Activated T-cell treated with anti-CD3 and anti-CD28 coated beads, Interleukin-2, amount 50 U/mL, for 24 hours (primary cell): ENCODE results near the gene IFT57.
"Not testable (repeated sequence)": the region's sequence is repeated elsewhere in the genome, so short reads cannot be mapped to it uniquely, and the experiment has no call there.

Experiments
- DNase-seq: peaks from one replicate; pipeline ENCODE4 v3.0.0-alpha.2; 2020
- H3K27ac Mint-ChIP-seq: 2 replicates; pipeline ENCODE4 v1.8.0; 2020; ENCODE audit warnings: mild to moderate bottlenecking, mixed read lengths
- H3K27me3 Mint-ChIP-seq: 2 replicates; pipeline ENCODE4 v1.8.0; 2020; ENCODE audit warnings: mixed read lengths
- H3K36me3 Mint-ChIP-seq: 2 replicates; pipeline ENCODE4 v1.8.0; 2020; ENCODE audit warnings: low read depth, mixed read lengths
- H3K4me1 Mint-ChIP-seq: 2 replicates; pipeline ENCODE4 v1.8.0; 2020; ENCODE audit warnings: low read depth, mixed read lengths
- H3K4me3 Mint-ChIP-seq: 2 replicates; pipeline ENCODE4 v1.8.0; 2020; ENCODE audit warnings: mild to moderate bottlenecking, moderate library complexity, mixed read lengths
- H3K9me3 Mint-ChIP-seq: 2 replicates; pipeline ENCODE4 v1.8.0; 2020; ENCODE audit warnings: mixed read lengths

IFT57 gene, protein sequence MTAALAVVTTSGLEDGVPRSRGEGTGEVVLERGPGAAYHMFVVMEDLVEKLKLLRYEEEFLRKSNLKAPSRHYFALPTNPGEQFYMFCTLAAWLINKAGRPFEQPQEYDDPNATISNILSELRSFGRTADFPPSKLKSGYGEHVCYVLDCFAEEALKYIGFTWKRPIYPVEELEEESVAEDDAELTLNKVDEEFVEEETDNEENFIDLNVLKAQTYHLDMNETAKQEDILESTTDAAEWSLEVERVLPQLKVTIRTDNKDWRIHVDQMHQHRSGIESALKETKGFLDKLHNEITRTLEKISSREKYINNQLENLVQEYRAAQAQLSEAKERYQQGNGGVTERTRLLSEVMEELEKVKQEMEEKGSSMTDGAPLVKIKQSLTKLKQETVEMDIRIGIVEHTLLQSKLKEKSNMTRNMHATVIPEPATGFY

GRCh38 chr3:108221911-108222852, at the start of gene IFT57:
TSS of gene IFT57 (minus strand) at chr3:108222424. CDS start at chr3:108222322, 102 bp downstream.
- peak within 1 kb of the TSS; percentile 99 for H3K4me3 Mint-ChIP-seq
- peaks cover 22% of the 10 kb centered on the region for H3K36me3 Mint-ChIP-seq
- peaks cover 57% of the 10 kb centered on the region for H3K4me1 Mint-ChIP-seq

DNA sequence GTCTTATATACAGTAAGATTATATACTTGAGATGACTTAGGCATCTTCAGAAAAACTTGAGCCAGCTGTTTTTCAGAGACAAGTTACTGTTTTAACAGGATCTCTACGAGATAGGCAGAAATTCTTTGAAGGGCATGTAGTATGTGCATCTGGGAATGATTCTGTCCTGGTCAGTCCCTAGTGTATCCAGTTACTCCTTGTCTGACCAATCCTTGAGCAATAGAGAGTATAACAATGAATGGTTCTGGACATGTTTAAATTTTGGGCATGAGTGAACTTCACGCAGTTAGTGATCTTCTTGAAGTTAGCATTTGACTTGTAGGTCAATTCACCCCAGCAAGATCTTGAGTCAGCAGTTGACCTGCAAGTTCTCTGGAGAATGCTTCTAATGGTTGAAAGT, 49.4 kb upstream of the IFT57 start:
- Mint-ChIP-seq H3K36me3 (no peaks in the 10 kb centered on the region), H3K4me3 (no peak overlapping the region), H3K4me1 (no peaks in the 10 kb centered on the region), H3K27ac (no peak overlapping the region), H3K27me3 (no peaks in the 10 kb centered on the region), H3K9me3 (peaks cover 17% of the 10 kb centered on the region)
- DNase-seq, result no peak

More at GRCh38 chr3:108221911-108222852, at the start of gene IFT57:
- Mint-ChIP-seq H3K27ac (peak within 1 kb of the TSS; percentile 98), H3K27me3 (no peaks in the 10 kb centered on the region), H3K9me3 (no peaks in the 10 kb centered on the region)
- DNase-seq, result peak; percentile 96

- not testable (repeated sequence) for H3K27ac Mint-ChIP-seq, H3K36me3 Mint-ChIP-seq, DNase-seq, H3K4me1 Mint-ChIP-seq, H3K27me3 Mint-ChIP-seq, H3K4me3 Mint-ChIP-seq
- peaks cover 17% of the 10 kb centered on the region for H3K9me3 Mint-ChIP-seq
Measured at GRCh38 chr3:108268235-108268634, 46.0 kb upstream of the IFT57 start.

- H3K9me3 Mint-ChIP-seq, result peaks cover 17% of the 10 kb centered on the region
- not testable (repeated sequence) for H3K36me3 Mint-ChIP-seq, H3K4me3 Mint-ChIP-seq, H3K27me3 Mint-ChIP-seq, DNase-seq, H3K4me1 Mint-ChIP-seq
- H3K27ac Mint-ChIP-seq, result peak overlapping the region; percentile 16
Measured at GRCh38 chr3:108264534-108265298, 42.5 kb upstream of the IFT57 start.

- Mint-ChIP-seq H3K4me3 (no peak overlapping the region), H3K4me1 (peaks cover 3% of the 10 kb centered on the region), H3K9me3 (no peaks in the 10 kb centered on the region), H3K27ac (no peak overlapping the region), H3K36me3 (no peaks in the 10 kb centered on the region), H3K27me3 (peaks cover 4% of the 10 kb centered on the region)
- no peak for DNase-seq
Measured at GRCh38 chr3:108255131-108255530, 32.9 kb upstream of the IFT57 start.

DNA sequence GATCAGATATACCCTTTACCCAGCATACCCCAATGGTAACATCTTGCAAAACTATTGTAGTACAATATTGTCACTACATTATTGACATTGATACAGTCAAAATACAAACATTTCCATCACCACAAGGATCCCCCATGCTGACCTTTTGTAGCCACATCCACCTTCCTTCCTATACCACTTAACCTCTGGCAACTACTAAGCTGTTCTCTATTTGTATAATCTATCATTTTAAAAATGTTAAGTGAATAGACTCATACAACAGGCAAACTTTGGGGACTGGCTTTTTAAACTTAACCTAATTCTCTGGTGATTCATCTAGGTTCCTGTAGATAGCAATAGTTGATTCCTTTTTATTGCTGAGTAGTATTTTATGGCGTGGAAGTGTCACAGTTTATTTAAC, 29.6 kb upstream of the IFT57 start:
- Mint-ChIP-seq H3K9me3 (no peaks in the 10 kb centered on the region), H3K4me3 (no peak overlapping the region), H3K4me1 (peaks cover 9% of the 10 kb centered on the region), H3K36me3 (no peaks in the 10 kb centered on the region), H3K27me3 (peaks cover 4% of the 10 kb centered on the region), H3K27ac (no peak overlapping the region)
- DNase-seq, result no peak

DNA sequence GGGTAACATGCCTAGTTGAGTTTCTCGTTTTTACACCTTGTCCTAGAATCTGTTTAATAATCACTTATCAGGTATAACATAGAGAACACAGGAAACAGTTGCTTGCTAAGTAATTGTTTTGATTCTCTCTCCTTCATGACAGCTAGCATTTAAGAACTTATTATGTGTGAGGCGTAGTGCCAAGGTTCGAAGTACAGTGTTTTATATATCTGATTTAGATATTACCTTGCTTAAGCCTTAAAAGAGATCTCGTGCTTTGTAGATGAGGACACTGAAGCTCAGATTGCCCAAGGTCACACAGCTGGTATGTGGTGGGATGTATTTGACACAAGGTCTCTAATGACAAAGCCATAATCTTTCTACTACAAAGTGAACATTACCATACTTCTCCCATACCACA, 29.0 kb upstream of the IFT57 start:
- Mint-ChIP-seq H3K27me3 (peaks cover 4% of the 10 kb centered on the region), H3K9me3 (no peaks in the 10 kb centered on the region), H3K27ac (no peak overlapping the region), H3K36me3 (no peaks in the 10 kb centered on the region), H3K4me3 (no peak overlapping the region), H3K4me1 (peaks cover 14% of the 10 kb centered on the region)
- DNase-seq, result no peak

GRCh38 chr3:108250626-108251025, 28.4 kb upstream of the IFT57 start:
- DNase-seq, result no peak
- no peaks in the 10 kb centered on the region for H3K36me3 Mint-ChIP-seq
- no peaks in the 10 kb centered on the region for H3K9me3 Mint-ChIP-seq
- no peak overlapping the region for H3K27ac Mint-ChIP-seq
- peaks cover 18% of the 10 kb centered on the region for H3K4me1 Mint-ChIP-seq
- H3K27me3 Mint-ChIP-seq, result peaks cover 4% of the 10 kb centered on the region
- no peak overlapping the region for H3K4me3 Mint-ChIP-seq

GRCh38 chr3:108243243-108243642, 21.0 kb upstream of the IFT57 start:
- DNase-seq, result no peak
- no peaks in the 10 kb centered on the region for H3K36me3 Mint-ChIP-seq
- no peak overlapping the region for H3K27ac Mint-ChIP-seq
- H3K4me1 Mint-ChIP-seq, result peaks cover 18% of the 10 kb centered on the region
- no peaks in the 10 kb centered on the region for H3K9me3 Mint-ChIP-seq
- no peaks in the 10 kb centered on the region for H3K27me3 Mint-ChIP-seq
- no peak overlapping the region for H3K4me3 Mint-ChIP-seq

- DNase-seq, result no peak
- Mint-ChIP-seq H3K36me3 (no peaks in the 10 kb centered on the region), H3K4me3 (no peak overlapping the region), H3K27me3 (no peaks in the 10 kb centered on the region), H3K9me3 (no peaks in the 10 kb centered on the region), H3K27ac (no peak overlapping the region), H3K4me1 (peaks cover 18% of the 10 kb centered on the region)
Measured at GRCh38 chr3:108242776-108243175, 20.6 kb upstream of the IFT57 start.

GRCh38 chr3:108241721-108242120, 19.5 kb upstream of the IFT57 start:
- H3K27me3 Mint-ChIP-seq, result no peaks in the 10 kb centered on the region
- H3K4me1 Mint-ChIP-seq, result peaks cover 10% of the 10 kb centered on the region
- no peaks in the 10 kb centered on the region for H3K9me3 Mint-ChIP-seq
- no peak overlapping the region for H3K4me3 Mint-ChIP-seq
- no peaks in the 10 kb centered on the region for H3K36me3 Mint-ChIP-seq
- DNase-seq, result no peak
- H3K27ac Mint-ChIP-seq, result no peak overlapping the region

DNA sequence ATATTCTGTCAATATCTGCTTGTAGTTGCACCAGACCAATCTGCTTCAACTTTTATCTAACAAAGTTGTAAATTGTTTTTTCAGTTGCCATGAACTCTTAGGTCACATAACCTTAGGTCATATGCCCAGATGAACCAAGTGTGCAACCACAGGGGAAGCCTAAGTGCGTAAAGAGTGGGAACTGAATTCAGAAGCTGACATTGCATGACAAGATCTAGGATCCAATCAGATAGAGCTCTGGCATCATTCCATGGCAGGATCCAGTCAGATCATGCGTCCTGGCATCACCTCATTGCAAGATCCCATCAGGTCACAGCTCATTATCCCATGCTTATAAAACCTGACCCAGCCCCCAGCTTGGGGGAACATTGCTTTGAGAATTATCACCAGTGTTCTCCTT, 18.9 kb upstream of the IFT57 start:
- H3K27me3 Mint-ChIP-seq, result no peaks in the 10 kb centered on the region
- H3K4me3 Mint-ChIP-seq, result no peak overlapping the region
- no peak overlapping the region for H3K27ac Mint-ChIP-seq
- no peak for DNase-seq
- peaks cover 5% of the 10 kb centered on the region for H3K4me1 Mint-ChIP-seq
- no peaks in the 10 kb centered on the region for H3K9me3 Mint-ChIP-seq
- no peaks in the 10 kb centered on the region for H3K36me3 Mint-ChIP-seq

- no peaks in the 10 kb centered on the region for H3K27me3 Mint-ChIP-seq
- no peaks in the 10 kb centered on the region for H3K9me3 Mint-ChIP-seq
- H3K27ac Mint-ChIP-seq, result no peak overlapping the region
- H3K4me3 Mint-ChIP-seq, result no peak overlapping the region
- H3K36me3 Mint-ChIP-seq, result no peaks in the 10 kb centered on the region
- no peak for DNase-seq
- no peaks in the 10 kb centered on the region for H3K4me1 Mint-ChIP-seq
Measured at GRCh38 chr3:108239082-108239481, 16.9 kb upstream of the IFT57 start.

GRCh38 chr3:108235290-108235689, 13.1 kb upstream of the IFT57 start:
- Mint-ChIP-seq H3K27ac (no peak overlapping the region), H3K4me1 (no peaks in the 10 kb centered on the region), H3K36me3 (no peaks in the 10 kb centered on the region), H3K4me3 (no peak overlapping the region), H3K27me3 (no peaks in the 10 kb centered on the region), H3K9me3 (no peaks in the 10 kb centered on the region)
- DNase-seq, result no peak
